Measurements from ENCODE around the gene HOXD3.

HOXD3 gene

DNA sequence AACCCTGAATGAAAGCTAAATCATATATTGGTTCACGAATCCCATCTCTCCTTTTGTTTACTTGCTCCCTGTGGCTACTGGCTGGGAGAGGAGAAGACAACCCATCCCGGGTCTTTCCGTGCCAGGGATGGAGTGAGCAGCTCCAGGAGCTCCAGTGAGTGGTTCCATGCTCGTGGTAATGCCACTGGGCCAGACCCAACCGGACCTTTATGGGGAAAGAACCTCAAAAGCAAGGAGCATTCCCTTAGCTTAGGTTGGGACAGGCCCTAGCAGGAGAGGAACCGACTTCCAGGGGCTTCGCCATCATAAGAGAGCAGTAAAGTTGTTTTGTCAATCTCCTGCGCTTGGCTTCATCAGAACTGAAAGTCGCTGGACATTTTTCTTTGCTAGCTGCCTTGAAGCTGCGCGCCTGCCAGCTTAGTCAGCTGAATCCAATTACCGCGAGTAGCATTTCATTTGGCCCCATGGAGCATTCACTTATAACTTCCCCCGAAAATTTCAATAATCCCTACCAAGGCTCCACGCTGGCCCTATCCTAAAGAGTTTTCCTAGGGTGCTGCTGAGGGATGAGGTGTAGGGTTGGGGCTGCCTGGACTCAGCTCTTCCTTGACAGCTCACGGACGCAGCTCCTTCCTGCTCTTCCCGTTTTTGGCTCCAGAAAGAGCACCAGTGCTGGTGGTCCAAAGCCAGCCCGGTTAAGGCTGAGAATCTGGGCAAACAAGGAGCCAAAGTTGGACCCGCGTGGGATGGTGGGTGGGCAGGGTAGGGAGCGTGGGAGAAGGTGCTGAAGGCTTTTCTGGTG is 4.9 kb downstream of the HOXD3 start:
- no peak for DNase-seq (ENCODE audit: low read depth in 1 of 2, low spot score in 1 of 2)

DNA sequence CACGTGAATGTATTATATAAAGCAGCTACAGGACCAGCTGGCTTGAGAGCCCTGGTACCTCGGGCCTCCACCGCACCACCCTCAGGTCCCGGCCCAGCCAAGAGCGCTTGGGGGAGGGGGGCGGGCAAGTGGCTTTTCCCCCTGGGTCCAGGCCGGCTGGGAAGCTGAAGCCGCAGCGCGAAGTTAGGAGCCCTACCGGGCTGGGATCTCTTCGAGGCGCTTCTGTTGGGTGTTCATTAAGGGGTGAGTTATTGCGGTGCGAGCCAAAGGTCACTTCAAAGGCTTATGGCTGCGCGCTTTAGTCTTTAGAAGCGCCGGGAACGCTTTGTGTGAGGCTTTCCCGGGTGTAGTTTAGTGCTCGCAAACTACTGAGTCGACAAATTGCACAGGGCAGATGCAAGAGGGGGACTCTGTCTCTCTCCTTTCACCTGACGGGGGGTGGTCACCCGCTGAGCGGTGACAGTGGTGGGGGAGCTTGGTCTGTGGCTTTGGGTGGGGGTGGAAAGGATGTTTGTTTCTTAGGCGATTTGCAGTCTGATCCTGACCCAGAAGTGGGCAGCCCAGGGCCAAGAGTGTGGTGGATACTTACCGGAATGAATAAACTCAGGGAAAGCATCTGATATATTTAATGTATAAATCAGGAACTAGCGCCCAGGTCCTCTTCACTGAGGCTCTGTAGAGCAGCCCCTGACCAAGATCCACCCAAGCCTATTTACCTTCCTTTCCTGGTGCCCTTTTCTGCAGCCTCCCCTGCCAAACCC is 6.0 kb downstream of the HOXD3 start:
- DNase-seq (ENCODE audit: low read depth in 1 of 2, low spot score in 1 of 2): no peak

DNA sequence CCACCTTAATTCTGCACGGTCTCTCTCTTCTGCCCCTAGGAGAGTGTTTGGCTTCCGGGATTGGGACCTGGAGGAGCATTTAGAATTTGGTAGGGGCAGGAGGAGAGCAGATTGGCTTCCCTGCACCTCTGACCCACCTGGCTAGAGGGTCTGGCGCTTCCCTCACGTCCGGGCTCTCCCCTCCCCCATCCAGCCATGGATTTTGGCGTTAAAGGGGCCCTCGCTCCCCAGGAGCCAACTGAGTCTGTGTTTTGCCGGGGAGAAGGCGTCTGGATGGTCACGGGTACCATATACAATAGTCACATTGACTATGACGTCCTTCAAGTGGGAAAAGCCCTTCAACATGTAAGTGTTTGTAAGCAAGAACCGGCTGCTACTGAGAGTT is 6.6 kb downstream of the HOXD3 start:
- no peak for DNase-seq (ENCODE audit: low read depth in 1 of 2, low spot score in 1 of 2)

GRCh38 chr2:176164201-176164600 is 7.1 kb downstream of the HOXD3 start:
- no peak for DNase-seq (ENCODE audit: low read depth in 1 of 2, low spot score in 1 of 2)

DNA sequence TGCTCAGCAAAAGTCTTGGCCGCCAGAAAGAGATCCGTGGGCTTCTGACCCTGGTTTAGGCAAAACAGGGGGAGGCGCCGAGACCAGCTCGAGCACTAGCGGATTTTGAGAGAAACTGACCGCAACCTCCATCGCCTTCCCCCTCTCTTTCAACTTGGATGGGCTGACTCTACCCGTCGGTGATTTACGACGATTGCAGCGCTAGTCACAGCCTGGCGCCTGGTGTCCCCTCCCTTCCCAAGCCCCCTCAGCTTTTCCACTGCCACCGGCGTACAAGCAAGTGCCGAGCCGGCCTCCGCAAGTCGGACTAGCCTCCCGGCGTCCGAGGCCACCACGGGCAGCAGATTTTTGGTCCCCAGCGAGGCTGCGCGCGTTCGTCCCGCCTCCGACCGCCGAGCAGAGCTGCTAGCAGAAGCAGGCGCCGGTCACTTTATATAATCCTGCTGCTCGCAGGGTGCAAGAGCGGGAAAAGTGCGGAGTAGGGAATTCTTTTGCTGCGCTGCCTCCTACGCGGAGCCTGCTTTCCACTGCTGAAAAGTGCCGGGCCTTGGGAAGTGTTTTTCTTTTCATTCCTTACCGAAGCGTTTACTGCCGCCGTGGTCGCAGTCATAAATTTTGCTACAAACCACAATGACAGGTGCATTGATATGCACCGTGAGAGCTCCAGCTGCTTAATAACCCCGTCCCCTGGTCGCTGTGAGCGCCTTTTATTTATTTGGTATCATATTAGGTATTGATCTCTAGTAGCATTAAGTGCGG is 7.7 kb downstream of the HOXD3 start:
- no peak for DNase-seq (ENCODE audit: low read depth in 1 of 2, low spot score in 1 of 2)

DNA sequence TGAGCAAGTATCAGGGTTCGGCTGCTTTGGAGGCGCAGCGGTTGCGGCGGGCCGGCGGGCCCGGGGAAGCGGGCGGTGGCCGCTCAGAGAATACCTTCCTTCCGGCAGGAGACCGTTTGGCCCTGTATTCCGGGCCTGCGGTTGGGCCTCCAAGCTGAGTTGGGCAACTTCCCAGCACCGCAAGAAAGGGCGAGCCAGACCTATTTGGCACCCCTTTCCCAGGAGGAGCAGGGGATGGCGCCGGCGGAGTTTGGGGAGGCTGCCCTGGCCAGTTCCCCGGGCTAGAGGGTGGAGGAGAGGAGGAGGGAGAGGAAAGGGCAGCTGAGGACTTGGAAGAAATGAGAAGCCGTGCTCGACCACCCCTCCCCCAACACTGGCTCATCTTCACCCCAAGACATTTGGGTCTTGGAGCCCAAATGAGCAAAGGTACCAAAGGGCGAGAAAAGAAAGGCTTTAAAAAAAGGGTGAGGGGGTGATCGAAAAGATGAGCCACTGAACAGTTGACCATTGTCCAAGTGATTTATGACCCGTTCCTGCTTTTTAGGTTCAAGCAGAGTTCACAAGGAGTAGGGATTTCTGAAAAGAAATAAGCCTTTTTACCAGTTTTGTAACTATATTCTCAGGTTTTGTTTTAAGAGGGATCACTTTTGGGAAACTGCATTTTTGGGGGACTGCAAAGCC is 8.4 kb downstream of the HOXD3 start:
- DNase-seq (ENCODE audit: low read depth in 1 of 2, low spot score in 1 of 2): no peak

DNA sequence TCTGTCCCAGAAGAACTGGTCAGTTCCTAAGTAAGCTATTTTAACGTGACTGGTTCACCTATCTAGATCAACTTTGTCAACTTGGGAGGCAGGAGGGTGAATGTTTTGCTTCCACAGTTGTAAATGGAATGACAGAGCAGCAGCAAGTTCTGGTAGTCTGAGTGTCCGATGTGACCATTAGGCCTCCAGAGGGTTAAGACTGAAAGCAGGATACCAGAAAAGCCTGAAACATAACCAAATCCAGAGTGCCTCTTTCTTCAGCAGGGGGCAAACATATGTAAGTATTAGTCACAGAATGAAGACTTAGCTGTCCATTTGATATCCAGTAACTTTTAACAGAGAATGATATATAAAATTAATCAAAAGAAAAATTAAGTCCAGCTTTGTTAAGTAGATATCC is 9.2 kb downstream of the HOXD3 start:
- no peak for DNase-seq (ENCODE audit: low read depth in 1 of 2, low spot score in 1 of 2)

DNA sequence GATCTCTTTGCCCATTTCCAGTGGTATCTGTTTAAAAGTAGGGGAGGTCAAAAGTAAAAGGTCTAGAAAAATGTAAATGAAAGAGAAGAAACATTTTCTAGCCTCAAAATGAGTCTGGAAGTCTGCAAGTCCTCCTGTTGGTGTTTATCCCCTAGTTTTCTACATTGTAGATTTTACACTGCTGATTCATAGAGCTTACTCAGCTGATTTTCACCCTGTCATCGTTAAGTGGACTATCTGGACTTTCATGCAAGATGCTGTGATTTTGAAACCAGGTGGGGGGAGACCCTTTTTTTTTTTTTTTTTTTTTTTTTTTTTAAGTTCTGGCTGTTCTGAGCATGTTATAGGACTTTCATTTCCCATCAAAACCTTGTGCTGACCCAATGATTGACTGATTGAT is 10.3 kb downstream of the HOXD3 start:
- no peak for DNase-seq (ENCODE audit: low read depth in 1 of 2, low spot score in 1 of 2)

DNA sequence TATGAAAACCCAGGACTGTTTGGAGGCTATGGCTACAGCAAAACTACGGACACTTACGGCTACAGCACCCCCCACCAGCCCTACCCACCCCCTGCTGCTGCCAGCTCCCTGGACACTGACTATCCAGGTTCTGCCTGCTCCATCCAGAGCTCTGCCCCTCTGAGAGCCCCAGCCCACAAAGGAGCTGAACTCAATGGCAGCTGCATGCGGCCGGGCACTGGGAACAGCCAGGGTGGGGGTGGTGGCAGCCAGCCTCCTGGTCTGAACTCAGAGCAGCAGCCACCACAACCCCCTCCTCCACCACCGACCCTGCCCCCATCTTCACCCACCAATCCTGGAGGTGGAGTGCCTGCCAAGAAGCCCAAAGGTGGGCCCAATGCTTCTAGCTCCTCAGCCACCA is 12.1 kb downstream of the HOXD3 start:
- no peak for DNase-seq (ENCODE audit: low read depth in 1 of 2, low spot score in 1 of 2)

DNA sequence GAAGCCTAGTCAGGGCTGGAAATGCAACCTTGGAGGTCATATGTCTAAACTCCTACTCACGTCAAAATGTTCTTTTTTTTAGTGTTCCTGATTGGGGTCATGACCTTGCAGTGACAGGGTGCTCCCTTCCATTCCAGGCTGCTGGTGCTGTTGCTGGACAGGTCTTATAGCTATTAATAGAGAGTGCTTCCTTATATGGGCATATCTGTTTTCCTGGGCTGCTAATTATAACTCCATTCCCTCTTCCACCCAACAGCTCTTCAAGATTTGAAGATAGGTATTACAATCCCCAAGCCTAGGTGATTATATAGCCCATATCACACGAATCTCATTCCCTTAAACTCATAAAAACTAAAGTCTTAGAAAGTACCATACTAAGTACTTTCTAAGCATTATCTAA is 12.6 kb downstream of the HOXD3 start:
- DNase-seq (ENCODE audit: low read depth in 1 of 2, low spot score in 1 of 2): no peak

DNA sequence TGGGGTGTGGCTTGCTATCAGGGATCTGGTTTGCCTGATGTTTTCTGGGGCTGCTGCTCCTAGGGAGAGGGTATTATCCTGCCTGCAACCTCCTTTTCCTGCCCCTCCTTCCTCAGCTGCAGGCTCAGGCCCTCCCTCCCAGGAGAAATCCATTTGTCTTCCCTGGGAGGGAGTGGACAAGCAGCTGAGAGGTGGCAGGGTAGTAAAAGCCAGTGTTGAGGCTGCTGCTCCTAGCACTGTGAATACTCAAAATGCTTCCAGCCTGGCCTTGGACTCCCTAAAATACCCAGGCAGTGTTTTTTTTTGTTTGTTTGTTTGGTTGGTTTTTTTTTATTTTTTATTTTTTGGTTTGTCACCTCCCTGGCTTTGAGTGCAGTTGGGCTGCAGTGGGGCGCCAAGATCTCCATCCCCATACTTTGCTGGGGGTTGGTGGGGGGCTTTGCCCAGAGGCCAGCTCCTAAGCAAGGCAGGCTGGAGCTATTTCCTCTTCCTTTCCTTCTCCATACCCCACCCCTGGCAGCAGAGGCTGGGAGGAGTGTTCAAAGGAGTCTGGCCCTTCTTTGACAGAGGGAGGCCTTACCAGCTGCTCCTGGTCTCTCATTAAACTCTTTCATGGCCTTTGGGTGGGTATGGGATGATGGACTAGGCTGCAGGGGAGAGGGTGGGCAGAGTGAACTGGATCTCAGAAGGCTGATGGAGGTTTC is 13.6 kb downstream of the HOXD3 start:
- DNase-seq (ENCODE audit: low read depth in 1 of 2, low spot score in 1 of 2): no peak

DNA sequence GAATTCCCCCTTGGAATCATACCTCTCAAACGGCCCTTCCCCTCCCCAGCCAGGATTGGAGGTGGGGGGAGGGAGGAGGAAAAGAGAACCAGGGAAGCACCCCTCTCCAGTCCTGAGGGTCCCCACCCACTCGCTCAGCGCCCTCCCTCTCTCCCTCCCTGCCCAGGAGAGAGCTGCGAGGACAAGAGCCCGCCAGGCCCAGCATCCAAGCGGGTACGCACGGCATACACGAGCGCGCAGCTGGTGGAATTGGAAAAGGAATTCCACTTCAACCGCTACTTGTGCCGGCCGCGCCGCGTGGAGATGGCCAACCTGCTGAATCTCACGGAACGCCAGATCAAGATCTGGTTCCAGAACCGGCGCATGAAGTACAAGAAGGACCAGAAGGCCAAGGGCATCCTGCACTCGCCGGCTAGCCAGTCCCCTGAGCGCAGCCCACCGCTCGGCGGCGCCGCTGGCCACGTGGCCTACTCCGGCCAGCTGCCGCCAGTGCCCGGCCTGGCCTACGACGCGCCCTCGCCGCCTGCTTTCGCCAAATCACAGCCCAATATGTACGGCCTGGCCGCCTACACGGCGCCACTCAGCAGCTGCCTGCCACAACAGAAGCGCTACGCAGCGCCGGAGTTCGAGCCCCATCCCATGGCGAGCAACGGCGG is 14.4 kb downstream of the HOXD3 start:
- no peak for DNase-seq (ENCODE audit: low read depth in 1 of 2, low spot score in 1 of 2)

- DNase-seq (ENCODE audit: low read depth in 1 of 2, low spot score in 1 of 2): no peak
These were observed 15.1 kb downstream of the HOXD3 start for GRCh38 chr2:176172007-176172894.

GRCh38 chr2:176172895-176173566 is 15.9 kb downstream of the HOXD3 start:
- DNase-seq (ENCODE audit: low read depth in 1 of 2, low spot score in 1 of 2): no peak

DNA sequence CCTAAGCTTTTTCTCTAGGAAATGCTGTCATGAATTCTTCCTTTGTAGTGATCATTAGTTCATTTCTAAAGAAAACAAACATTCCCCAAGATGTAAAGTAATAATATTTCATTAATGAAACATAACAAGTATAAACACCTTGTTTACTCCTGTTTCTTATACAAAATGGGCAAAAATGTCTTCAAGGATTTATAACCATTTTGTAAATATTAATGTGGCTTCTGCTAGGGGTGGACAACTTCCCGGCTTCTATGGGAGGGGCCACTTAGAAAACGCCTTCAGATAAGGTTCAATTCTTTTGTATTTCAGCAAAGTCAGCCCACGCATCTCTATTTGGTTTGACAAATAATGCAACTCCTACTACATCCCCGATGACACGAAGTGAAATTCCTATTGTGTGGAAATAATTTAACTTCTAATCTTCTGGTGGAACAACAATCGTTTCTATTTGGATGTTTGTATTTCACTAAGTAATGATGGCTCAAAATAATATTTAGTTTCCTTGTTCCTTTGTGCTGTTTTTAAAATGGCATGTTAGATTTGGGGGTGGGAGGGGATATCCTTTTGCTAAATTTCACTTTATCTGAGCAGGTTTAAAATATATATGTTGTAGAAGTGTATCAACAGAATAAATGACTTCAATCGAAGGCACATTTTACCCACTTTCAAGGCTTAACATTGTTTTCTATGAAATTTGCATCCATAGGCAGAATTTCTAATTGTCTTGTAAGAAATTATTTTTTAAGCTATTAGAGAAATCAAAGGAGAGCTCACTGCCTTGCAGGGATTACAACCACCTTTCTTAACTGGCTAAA is 16.7 kb downstream of the HOXD3 start:
- DNase-seq (ENCODE audit: low read depth in 1 of 2, low spot score in 1 of 2): no peak

- no peak for DNase-seq (ENCODE audit: low read depth in 1 of 2, low spot score in 1 of 2)
These were observed 17.3 kb downstream of the HOXD3 start for GRCh38 chr2:176174382-176174823.

- no peak for DNase-seq (ENCODE audit: low read depth in 1 of 2, low spot score in 1 of 2)
These were observed 18.0 kb downstream of the HOXD3 start for GRCh38 chr2:176174824-176175708.

Measured in stimulated activated CD4-positive, alpha-beta T cell treated with anti-CD3 and anti-CD28 coated beads, Interleukin-15, amount 100 ng/mL, for 1 hour (primary cell).